BE2C (cell line): ENCODE measurements around the gene ITGA3.
A peak's percentile ranks its signal among the peaks of the same experiment; 100 is the strongest.

Source experiments
- DNase-seq: peaks from one replicate; pipeline ENCODE4 v3.0.0-alpha.2; 2020
- H3K27me3 ChIP-seq: fragments of 250-450 bp; sonication (Bioruptor Pico); 2 replicates; pipeline ENCODE4 v1.5.1; 2020; ENCODE audit warnings: mild to moderate bottlenecking
- H3K36me3 ChIP-seq: fragments of 250-450 bp; sonication (Bioruptor Pico); 2 replicates; pipeline ENCODE4 v1.5.1; 2020; ENCODE audit warnings: mild to moderate bottlenecking
- H3K4me1 ChIP-seq: fragments of 250-450 bp; sonication (Bioruptor Pico); 2 replicates; pipeline ENCODE4 v1.5.1; 2020
- H3K4me3 ChIP-seq: 2 replicates; pipeline ENCODE4 v1.5.1; 2011; ENCODE audit warnings: low read depth, low read length
- H3K9me3 ChIP-seq: fragments of 250-450 bp; sonication (Bioruptor Pico); 2 replicates; pipeline ENCODE4 v1.5.1; 2020
- CTCF ChIP-seq: IDR thresholded peaks from 2 replicates; pipeline ENCODE4 v1.5.1; 2012; ENCODE audit warnings: mild to moderate bottlenecking, low read depth, low read length

ITGA3 gene

GRCh38 chr17:50098583-50098982 is 42.7 kb downstream of the ITGA3 start:
- H3K4me3 ChIP-seq, result no peak overlapping the region
- no peak for TF ChIP-seq CTCF
- DNase-seq, result no peak
- no peaks in the 10 kb centered on the region for H3K27me3 ChIP-seq
- peaks cover 6% of the 10 kb centered on the region for H3K4me1 ChIP-seq
- no peaks in the 10 kb centered on the region for H3K9me3 ChIP-seq
- no peaks in the 10 kb centered on the region for H3K36me3 ChIP-seq

- no peaks in the 10 kb centered on the region for H3K36me3 ChIP-seq
- H3K9me3 ChIP-seq, result no peaks in the 10 kb centered on the region
- TF ChIP-seq CTCF, result no peak
- H3K4me3 ChIP-seq, result no peak overlapping the region
- no peaks in the 10 kb centered on the region for H3K27me3 ChIP-seq
- H3K4me1 ChIP-seq, result peaks cover 6% of the 10 kb centered on the region
- DNase-seq, result no peak
Measured at GRCh38 chr17:50099003-50099402, 43.1 kb downstream of the ITGA3 start.

GRCh38 chr17:50100480-50100883 is 44.6 kb downstream of the ITGA3 start:
- Histone ChIP-seq H3K4me1 (peaks cover 6% of the 10 kb centered on the region), H3K27me3 (no peaks in the 10 kb centered on the region), H3K9me3 (no peaks in the 10 kb centered on the region), H3K4me3 (no peak overlapping the region), H3K36me3 (no peaks in the 10 kb centered on the region)
- TF ChIP-seq CTCF, result no peak
- no peak for DNase-seq

GRCh38 chr17:50100921-50101345 is 45.0 kb downstream of the ITGA3 start:
- H3K36me3 ChIP-seq, result no peaks in the 10 kb centered on the region
- no peaks in the 10 kb centered on the region for H3K9me3 ChIP-seq
- no peaks in the 10 kb centered on the region for H3K27me3 ChIP-seq
- no peak for TF ChIP-seq CTCF
- no peak for DNase-seq
- no peak overlapping the region for H3K4me3 ChIP-seq
- peaks cover 6% of the 10 kb centered on the region for H3K4me1 ChIP-seq

- DNase-seq, result peak; percentile 39
- H3K4me3 ChIP-seq, result no peak overlapping the region
Measured at GRCh38 chr17:50101346-50102163, 45.6 kb downstream of the ITGA3 start.

More at GRCh38 chr17:50101346-50102163, 45.6 kb downstream of the ITGA3 start:
- TF ChIP-seq CTCF, result no peak
- Histone ChIP-seq H3K4me1 (peaks cover 6% of the 10 kb centered on the region), H3K36me3 (no peaks in the 10 kb centered on the region), H3K9me3 (no peaks in the 10 kb centered on the region), H3K27me3 (no peaks in the 10 kb centered on the region)
